K562 (cell line): Measurements from ENCODE around the gene GNG11. TPM values are rescaled to one million over a fixed set of nuclear protein-coding genes. Genes with fewer than 3 reads are reported as not detected.

Experiments used
- ATAC-seq: fragments of 200-7000 bp; cut with Tn5 transposase; 3 replicates; pipeline ENCODE4 v1.9.1; 2020; ENCODE audit warnings: moderate library complexity
- BruUV-seq: library from RNA; stranded (reverse); fragments of 400-500 nt; replicated peaks from 2 replicates; lab custom pipeline; 2021; lab: Mats Ljungman, UMichigan
- CTCF ChIA-PET: fragments of 300-600 bp; formaldehyde crosslinking; extraction: SDS; loops from one replicate; lab custom pipeline; 2021; ENCODE audit warnings: low intra/inter-chr PET ratio; lab: Yijun Ruan, JAX
- POLR2A ChIA-PET: fragments of 300-600, 350-650 bp; sonication (Branson Sonifier 250); formaldehyde crosslinking; extraction: SDS; loops from one replicate; lab custom pipeline; 2021; ENCODE audit warnings: antibody characterized with exemption, inconsistent platforms; lab: Yijun Ruan, JAX
- DNase-seq, 4 experiments: peaks; one replicate each; pipeline versions ENCODE4 v3.0.0 to v3.0.0-alpha.2; 2011 to 2018; ENCODE audit warnings: low spot score in 3 of 4, mixed read lengths in 3 of 4; ENCODE audit errors: extremely low read depth in 1 of 4
- FAIRE-seq: peaks from 2 replicates; lab custom pipeline; 2011; peaks lifted over from hg19 to GRCh38; lab: Jason Lieb, UNC
- H2AFZ ChIP-seq: 2 replicates; pipeline ENCODE4 v1.6.0; 2011; ENCODE audit warnings: low read depth, low read length, control low read depth, inconsistent platforms
- H3K27ac ChIP-seq: fragments of 200-600 bp; 3 replicates; pipeline ENCODE4 v1.8.0; 2011; ENCODE audit warnings: low read depth, mild to moderate bottlenecking, control low read depth, inconsistent platforms, low read length, moderate library complexity, mixed read lengths; ENCODE audit errors: extremely low read depth
- H3K27me3 ChIP-seq, 2 experiments: fragments of 300-600 bp in 1 of 2; 2 replicates in 1 of 2; 3 replicates in 1 of 2; pipeline versions ENCODE4 v1.6.0 to v1.8.0; 2011; ENCODE audit warnings: inconsistent platforms in 2 of 2, low read length in 2 of 2, mild to moderate bottlenecking in 1 of 2, mixed read lengths in 1 of 2, moderate library complexity in 1 of 2; ENCODE audit not compliant: control insufficient read depth in 2 of 2, insufficient read depth in 2 of 2
- H3K36me3 ChIP-seq: fragments of 300-600 bp; 3 replicates; pipeline ENCODE4 v1.8.0; 2011; ENCODE audit warnings: mild to moderate bottlenecking, low read length, inconsistent platforms; ENCODE audit not compliant: control insufficient read depth, insufficient read depth
- H3K4me1 ChIP-seq, 2 experiments: fragments of 200-600 bp in 1 of 2; replicated peaks in 1 of 2; 2 replicates in 1 of 2; 3 replicates in 1 of 2; pipeline versions ENCODE4 v1.5.1 to v1.8.0; 2011; ENCODE audit warnings: inconsistent platforms in 2 of 2, low read length in 2 of 2, mild to moderate bottlenecking in 1 of 2, mixed read lengths in 1 of 2, moderate library complexity in 1 of 2; ENCODE audit not compliant: control insufficient read depth in 2 of 2, insufficient read depth in 2 of 2
- H3K4me2 ChIP-seq: 2 replicates; pipeline ENCODE4 v1.6.1; 2011; ENCODE audit warnings: low read length, control low read depth, inconsistent platforms, mixed read lengths; ENCODE audit not compliant: insufficient read depth
- H3K4me3 ChIP-seq: fragments of 200-600 bp; sonication (generic), shearing (Covaris generic); 2 replicates; pipeline ENCODE4 v1.5.1; 2016; ENCODE audit warnings: control low read depth, inconsistent platforms
- H3K79me2 ChIP-seq: fragments of 200-600 bp; 3 replicates; pipeline ENCODE4 v1.8.0; 2011; ENCODE audit warnings: low read length, inconsistent platforms; ENCODE audit not compliant: control insufficient read depth, insufficient read depth
- H3K9ac ChIP-seq, 2 experiments: 2 replicates each; pipeline versions ENCODE4 v1.6.0 to v1.6.1; 2011; ENCODE audit warnings: low read depth in 2 of 2, low read length in 2 of 2, control low read depth in 1 of 2, inconsistent platforms in 1 of 2, mild to moderate bottlenecking in 1 of 2, mixed read lengths in 1 of 2; ENCODE audit not compliant: insufficient read depth in 1 of 2
- H3K9me1 ChIP-seq: one replicate; pipeline ENCODE4 v1.6.0; 2011; ENCODE audit warnings: inconsistent platforms, mild to moderate bottlenecking, low read length, moderate library complexity; ENCODE audit not compliant: control insufficient read depth, insufficient read depth
- H3K9me3 ChIP-seq: replicated peaks from 2 replicates; pipeline ENCODE4 v1.5.1; 2011; ENCODE audit warnings: low read depth, low read length, inconsistent platforms; ENCODE audit not compliant: control insufficient read depth, insufficient read depth
- H4K20me1 ChIP-seq: replicated peaks from 2 replicates; pipeline ENCODE4 v1.6.1; 2011; ENCODE audit warnings: low read length, inconsistent platforms, mixed read lengths; ENCODE audit not compliant: control insufficient read depth, insufficient read depth
- COPS2 ChIP-seq: fragments of 450-650 bp; conservative IDR thresholded peaks from 2 replicates; pipeline ENCODE4 v1.6.1; 2016; ENCODE audit warnings: mild to moderate bottlenecking, moderate library complexity
- CREB1 ChIP-seq, 2 experiments: sonication (generic) in 1 of 2; formaldehyde crosslinking in 1 of 2; IDR thresholded peaks; 2 replicates each; pipeline versions ENCODE4 v1.6.1 to v1.8.0; 2012 to 2022; ENCODE audit warnings: inconsistent platforms in 1 of 2, mild to moderate bottlenecking in 1 of 2, missing genetic modification reagents in 1 of 2, moderate library complexity in 1 of 2
- GTF2E2 ChIP-seq: fragments of 200-800 bp; sonication (Bioruptor generic); IDR thresholded peaks from 2 replicates; pipeline ENCODE4 v1.6.1; 2016; ENCODE audit warnings: missing genetic modification characterization, missing compliant biosample characterization
- NR2C1 ChIP-seq, 2 experiments: fragments of 450-650 bp; IDR thresholded peaks; 2 replicates each; pipeline ENCODE4 v1.6.1; 2017; ENCODE audit warnings: mild to moderate bottlenecking in 2 of 2, antibody characterized with exemption in 1 of 2, inconsistent platforms in 1 of 2, missing compliant biosample characterization in 1 of 2, missing genetic modification characterization in 1 of 2
- POU5F1 ChIP-seq: fragments of 150-350 bp; IDR thresholded peaks from 2 replicates; pipeline ENCODE4 v1.6.1; 2014; ENCODE audit warnings: borderline replicate concordance, low read length, low read depth, mild to moderate bottlenecking; ENCODE audit not compliant: partially characterized antibody
- PTTG1 ChIP-seq: fragments of 450-650 bp; IDR thresholded peaks from 2 replicates; pipeline ENCODE4 v1.6.1; 2016; ENCODE audit warnings: low read depth, mild to moderate bottlenecking, missing genetic modification characterization, missing compliant biosample characterization
- RBM14 ChIP-seq: fragments of 200-400 bp; formaldehyde crosslinking; IDR thresholded peaks from 2 replicates; pipeline ENCODE4 v1.6.1; 2018; ENCODE audit warnings: low read depth, mild to moderate bottlenecking, low read length, moderate library complexity, borderline replicate concordance; ENCODE audit not compliant: insufficient read depth
- TCF7L2 ChIP-seq: fragments of 150-350 bp; IDR thresholded peaks from 2 replicates; pipeline ENCODE4 v1.6.1; 2016; ENCODE audit warnings: low read depth, mild to moderate bottlenecking, low read length, moderate library complexity
- TGIF2 ChIP-seq: sonication (generic); formaldehyde crosslinking; IDR thresholded peaks from 2 replicates; pipeline ENCODE4 v1.8.1; 2022; ENCODE audit warnings: mild to moderate bottlenecking, missing genetic modification reagents, moderate library complexity
- ZNF124 ChIP-seq: sonication (generic); formaldehyde crosslinking; IDR thresholded peaks from 2 replicates; pipeline ENCODE4 v1.8.1; 2022; ENCODE audit warnings: missing genetic modification reagents
- ZNF384 ChIP-seq: IDR thresholded peaks from 2 replicates; pipeline ENCODE4 v1.6.1; 2012; ENCODE audit warnings: low read depth, low read length, improper control_type of control experiment
- ZNF780A ChIP-seq: fragments of 250-450 bp; sonication (Bioruptor Pico); IDR thresholded peaks from 2 replicates; pipeline ENCODE4 v1.5.0; 2021; ENCODE audit warnings: mild to moderate bottlenecking
- in situ Hi-C: fragments of 300-500 bp; cut with MboI; formaldehyde crosslinking; loops from 4 replicates; pipeline ENCODE4 v1.15.0; 2018; ENCODE audit warnings: inconsistent platforms, mixed read lengths
- intact Hi-C: fragments of 100-400 bp; cut with micrococcal nuclease; formaldehyde crosslinking; loops from 2 replicates; pipeline ENCODE4 v1.14.2; 2022
- polyA plus RNA-seq, 8 experiments: library from polyadenylated mRNA; depleted of rRNA in 4 of 8; stranded (reverse) in 5 of 8; unstranded in 3 of 8; fragments of >200 nt; fragmentation: Nextera tagmentation in 2 of 8; fragmentation: Illumina TruSeq in 1 of 8; extraction: Ambion mirVana in 2 of 8; extraction: Trizol in 1 of 8; gene quantifications; 2 replicates each; pipeline versions ENCODE4 v1.2.1 to v1.2.3, GENCODE V29; 2011 to 2014; ENCODE audit warnings: inconsistent platforms in 1 of 8, missing spikeins in 1 of 8
- total RNA-seq, 7 experiments: library from RNA; depleted of rRNA in 6 of 7; stranded (reverse); fragments of >200 nt in 6 of 7; fragmentation: Illumina TruSeq in 2 of 7; extraction: Trizol in 2 of 7; gene quantifications; 2 replicates each; pipeline versions ENCODE4 v1.2.1 to v1.2.3, GENCODE V29; 2011 to 2021; ENCODE audit warnings: low replicate concordance in 1 of 7

The GNG11 gene
- total and polyA plus RNA-seq, 9 of the 15 experiments (the other 6 are each of a cell fraction or from before 2014, with no cell fraction given): 0.06 TPM; not detected in 8

DNA sequence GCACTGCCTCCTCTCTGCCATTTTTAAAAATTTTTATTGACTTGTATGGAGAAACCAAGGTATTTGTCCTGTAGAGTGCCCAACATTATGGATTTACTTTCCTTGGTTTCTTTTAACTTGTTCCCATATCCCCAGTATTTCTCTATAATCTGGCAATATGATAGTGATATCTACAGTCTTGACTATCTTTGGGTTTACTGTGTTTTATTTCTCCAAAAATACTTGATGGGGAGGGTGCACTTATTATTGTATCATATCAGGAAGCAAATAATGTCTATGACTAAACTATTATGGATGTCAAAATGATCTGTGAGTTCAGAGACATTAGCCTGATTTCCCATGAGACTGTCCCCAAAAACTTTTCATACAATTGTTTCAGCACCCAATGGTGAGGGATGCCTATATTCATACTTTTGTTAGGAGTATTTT is 37.6 kb upstream of the GNG11 start:
- Histone ChIP-seq H3K79me2 (no peaks in the 10 kb centered on the region), H3K4me2 (no peak overlapping the region), H3K36me3 (no peaks in the 10 kb centered on the region), H3K4me3 (no peak overlapping the region), H3K27me3 (peaks cover 0 to 3% of the 10 kb centered on the region in 2 experiments; a peak in 2 of 5 replicates), H3K9me1 (no peaks in the 10 kb centered on the region), H2AFZ (no peak overlapping the region), H3K4me1 (no peaks in the 10 kb centered on the region), H3K27ac (no peak overlapping the region), H3K9ac (no peak overlapping the region), H4K20me1 (no peaks in the 10 kb centered on the region), H3K9me3 (no peaks in the 10 kb centered on the region)
- DNase-seq (no peak), ATAC-seq (no peak), FAIRE-seq (no peak)
- ChIA-PET POLR2A (no interaction called here), CTCF (no interaction called here)
- in situ Hi-C loops (no loop called here), intact Hi-C loops (no loop called here)
- no TSS peak for BruUV-seq
- no peak for TF ChIP-seq TCF7L2
- TF ChIP-seq PTTG1: no peak
- TF ChIP-seq ZNF384: no peak
- no peak for TF ChIP-seq ZNF780A (CRISPR knock-in tag)
- no peak for TF ChIP-seq CREB1 (IDR thresholded peaks at IDR 0.05)
- TF ChIP-seq CREB1 (CRISPR knock-in tag; IDR thresholded peaks at IDR 0.05): no peak
- TF ChIP-seq GTF2E2 (tag): no peak
- no peak for TF ChIP-seq ZNF124 (CRISPR knock-in tag)
- TF ChIP-seq COPS2: no peak
- TF ChIP-seq NR2C1 (IDR thresholded peaks at IDR 0.05): no peak
- TF ChIP-seq NR2C1 (tag; IDR thresholded peaks at IDR 0.05): no peak
- no peak for TF ChIP-seq RBM14
- no peak for TF ChIP-seq POU5F1
- no peak for TF ChIP-seq TGIF2 (CRISPR knock-in tag)
